Measurements from ENCODE around the gene TFPI. TPM values are rescaled to one million over a fixed set of nuclear protein-coding genes. Genes with fewer than 3 reads are reported as not detected.

The TFPI gene
- total RNA-seq, 1 donor from 2014 or later = 155 TPM

DNA sequence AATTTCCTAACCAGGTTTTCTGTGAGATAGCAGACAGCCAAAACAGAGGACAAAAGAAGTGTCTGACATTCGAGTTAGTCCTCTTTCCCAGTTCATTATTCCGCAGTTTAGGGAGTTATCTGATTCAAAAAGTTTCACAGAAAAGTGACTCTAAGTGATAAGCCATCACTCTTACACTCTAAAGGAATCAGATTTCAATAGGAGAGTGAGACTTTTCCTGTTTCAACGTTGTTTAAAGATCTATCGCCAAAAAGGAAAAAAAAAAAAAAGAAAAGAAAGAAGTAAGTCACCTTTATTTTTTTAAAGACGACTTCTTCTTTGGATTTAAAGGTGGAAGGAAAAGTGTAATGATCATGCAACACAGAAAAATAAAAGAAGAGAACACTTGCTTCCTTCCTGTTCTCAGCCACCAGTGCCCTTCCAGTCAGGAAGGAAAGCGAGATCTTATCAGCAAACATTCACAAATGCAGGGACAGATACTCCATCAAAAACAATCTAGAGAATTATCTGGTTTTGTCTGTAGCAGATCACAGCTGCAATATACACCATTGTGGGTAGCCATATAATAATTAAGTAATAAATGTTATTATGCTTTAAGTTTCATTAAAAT, 49.8 kb downstream of the TFPI start:
- DNase-seq (ENCODE audit: low read depth) = no peak

GRCh38 chr2:187503700-187504099, 50.5 kb downstream of the TFPI start:
- DNase-seq (ENCODE audit: low read depth) = no peak

DNA sequence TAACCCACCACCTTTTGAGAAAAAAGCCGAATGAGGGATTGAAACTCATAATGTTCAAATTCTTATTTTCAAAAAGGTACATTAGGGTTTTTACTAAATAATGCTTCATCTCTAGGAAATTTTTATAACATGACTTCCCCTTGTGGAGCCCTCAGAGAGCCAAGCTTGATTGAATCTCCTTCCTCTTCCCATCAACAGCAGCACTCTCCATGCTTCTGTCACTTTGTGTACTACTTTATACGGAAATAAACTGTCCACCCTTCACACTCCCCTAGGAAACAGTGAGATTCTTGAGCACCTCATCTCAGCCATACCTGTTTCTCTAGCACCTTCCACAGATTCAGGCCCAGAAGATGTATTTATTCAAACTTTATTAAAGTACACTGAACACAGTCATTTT, 51.8 kb downstream of the TFPI start:
- no peak for DNase-seq (ENCODE audit: low read depth)

DNA sequence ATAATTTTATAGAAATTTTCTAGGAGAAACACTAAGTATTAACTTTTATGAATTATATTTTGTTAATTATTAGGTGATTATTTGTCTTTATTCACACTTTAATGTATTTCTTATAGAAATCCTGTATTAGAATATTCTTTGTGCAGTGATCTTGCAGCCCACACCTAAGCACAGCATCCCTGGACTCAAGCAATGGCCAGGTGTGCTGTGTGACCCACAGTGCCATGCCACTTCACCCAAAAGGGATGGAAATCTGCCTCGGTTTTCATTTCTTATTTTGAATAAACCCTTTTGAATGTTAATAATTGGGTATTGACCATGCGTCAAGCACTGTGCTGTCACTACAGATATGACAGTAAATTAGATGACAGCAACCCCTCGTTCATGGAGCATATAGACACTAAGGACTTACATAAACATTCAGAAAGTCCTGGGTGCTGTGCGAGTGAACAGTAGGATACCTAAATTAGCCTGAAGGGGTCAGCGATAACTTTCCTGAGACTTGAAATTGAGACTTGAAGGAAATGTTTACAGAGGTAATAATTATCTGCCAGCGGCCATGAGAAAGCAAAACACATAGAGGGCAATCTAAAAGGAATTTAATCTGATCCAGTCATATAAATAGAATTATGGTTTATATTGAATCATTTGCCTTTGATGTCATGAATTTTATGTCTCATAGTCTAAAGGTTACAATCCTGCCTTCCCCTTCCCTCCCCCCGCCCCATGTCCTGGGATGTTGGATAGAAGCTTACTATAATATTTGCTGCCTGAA, 53.5 kb downstream of the TFPI start:
- peak; percentile 44 for DNase-seq (ENCODE audit: low read depth)

DNA sequence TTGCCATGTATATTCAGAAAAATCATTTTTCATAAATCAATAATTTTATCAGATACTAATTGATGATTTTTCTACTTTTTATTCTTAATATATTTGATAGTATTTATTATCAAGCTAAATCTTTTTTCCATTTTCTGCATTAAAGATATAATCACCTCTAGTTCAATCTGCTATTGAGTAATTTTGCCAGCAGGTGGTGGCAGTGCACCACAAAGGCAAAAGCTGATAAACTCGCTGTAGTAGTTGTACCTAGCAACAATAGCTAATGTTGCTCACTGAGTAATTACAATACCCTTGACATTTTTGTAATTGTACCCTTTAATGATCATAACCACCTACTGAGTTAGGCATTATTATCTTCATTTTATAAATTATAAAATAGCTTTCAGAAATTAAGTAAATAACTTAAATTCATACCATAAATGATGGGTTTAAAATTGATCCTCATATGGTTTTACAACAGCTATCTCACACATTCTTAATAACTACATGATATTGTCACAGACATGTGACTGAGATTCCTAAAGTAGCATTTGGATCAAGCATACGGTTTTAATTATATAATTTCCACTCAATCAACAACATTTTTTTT, 54.2 kb downstream of the TFPI start:
- peak; percentile 62 for DNase-seq (ENCODE audit: low read depth)

DNA sequence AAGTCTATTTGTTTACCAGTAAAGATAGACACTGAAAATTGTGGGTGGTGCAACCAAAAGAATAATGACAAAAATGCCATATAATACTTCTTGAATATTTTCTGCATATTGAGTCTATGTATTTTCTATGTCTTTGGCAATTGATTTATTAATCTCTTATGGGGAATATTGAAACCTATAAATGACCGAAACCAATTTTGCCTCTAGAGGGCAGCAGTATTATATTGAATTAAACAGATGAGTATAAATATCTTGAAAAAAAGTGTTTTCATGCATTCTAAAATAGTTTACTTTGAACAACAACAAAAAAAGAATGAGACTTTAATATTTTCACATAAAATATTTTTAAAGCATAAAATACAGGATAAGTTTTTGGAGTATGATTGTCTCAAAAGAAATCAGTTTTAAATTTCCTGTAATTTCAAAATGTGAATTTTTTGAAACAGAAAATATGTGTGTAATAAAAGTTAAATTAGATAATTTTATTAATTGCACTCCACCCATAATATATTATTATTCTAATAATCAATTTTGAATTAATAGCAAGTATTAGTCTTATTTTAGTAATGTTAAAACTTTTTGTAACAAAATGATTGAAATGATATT, 56.3 kb downstream of the TFPI start:
- DNase-seq (ENCODE audit: low read depth) = peak; percentile 20

DNA sequence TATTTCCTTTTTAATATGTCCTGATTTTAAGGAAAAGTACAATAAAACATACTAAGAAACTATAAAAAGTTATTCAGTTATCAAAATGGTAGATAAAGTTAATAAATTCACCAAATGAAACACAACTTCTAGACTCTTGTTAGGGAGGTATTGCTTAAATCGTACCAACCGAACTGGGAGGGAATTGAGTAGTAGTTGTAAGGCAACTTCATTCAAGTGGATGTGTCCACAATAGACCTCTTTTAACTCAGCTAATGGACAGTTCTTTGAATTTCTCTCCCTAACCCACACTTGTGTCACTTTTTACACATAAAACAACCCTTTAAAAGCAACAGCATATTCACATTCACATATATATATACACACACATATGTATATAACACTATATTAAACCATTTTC, 57.1 kb downstream of the TFPI start:
- no peak for DNase-seq (ENCODE audit: low read depth)

- DNase-seq (ENCODE audit: low read depth) = no peak
These were observed 58.9 kb downstream of the TFPI start for GRCh38 chr2:187495324-187495723.

- DNase-seq (ENCODE audit: low read depth) = no peak
These were observed 60.2 kb downstream of the TFPI start for GRCh38 chr2:187493877-187494568.

GRCh38 chr2:187493180-187493579, 61.1 kb downstream of the TFPI start:
- no peak for DNase-seq (ENCODE audit: low read depth)

GRCh38 chr2:187486241-187486640, 68.0 kb downstream of the TFPI start:
- no peak for DNase-seq (ENCODE audit: low read depth)

- no peak for DNase-seq (ENCODE audit: low read depth)
These were observed 68.7 kb downstream of the TFPI start for GRCh38 chr2:187485523-187485922.

- DNase-seq (ENCODE audit: low read depth) = no peak
These were observed 70.7 kb downstream of the TFPI start for GRCh38 chr2:187483537-187483936.

GRCh38 chr2:187482796-187483195, 71.4 kb downstream of the TFPI start:
- no peak for DNase-seq (ENCODE audit: low read depth)

- no peak for DNase-seq (ENCODE audit: low read depth)
These were observed 72.7 kb downstream of the TFPI start for GRCh38 chr2:187481543-187481942.

DNA sequence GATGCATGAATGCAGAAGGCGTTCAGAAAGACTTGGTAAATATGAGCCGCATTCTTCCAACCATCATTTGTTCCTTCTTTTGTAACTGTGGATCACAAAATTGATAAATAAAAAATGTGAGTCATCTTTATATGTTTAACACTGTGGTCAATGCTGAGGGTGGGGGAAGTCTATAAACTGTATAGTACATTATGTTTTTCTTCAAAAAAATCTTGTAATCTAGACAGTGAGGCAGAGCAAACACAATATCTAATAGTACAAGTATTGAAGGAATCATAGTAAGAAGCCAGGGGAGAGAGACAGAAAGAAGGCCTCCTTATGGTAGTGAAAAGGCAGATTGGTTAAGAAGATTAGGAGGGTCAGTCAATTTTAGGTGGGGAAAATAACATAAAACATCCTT, 75.5 kb downstream of the TFPI start:
- no peak for DNase-seq (ENCODE audit: low read depth)

DNA sequence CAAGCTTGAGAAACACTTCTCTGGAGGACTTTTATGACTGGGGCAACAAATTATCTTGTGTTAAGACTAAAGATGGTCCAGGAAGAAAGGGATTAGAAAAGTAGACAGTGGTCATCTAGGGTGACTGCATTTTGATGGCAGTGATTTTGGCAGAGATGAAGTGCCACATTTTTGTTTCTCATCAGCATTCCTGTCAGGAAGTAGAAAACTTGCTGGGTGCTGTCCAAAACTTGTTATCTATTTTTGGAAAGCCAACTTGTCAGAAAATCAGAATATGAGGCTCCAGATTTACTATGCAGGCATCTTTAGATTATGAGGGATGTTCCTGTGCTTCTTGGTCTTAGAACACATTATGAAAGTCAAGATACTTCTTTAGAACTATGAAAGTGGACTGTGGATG, 77.2 kb downstream of the TFPI start:
- no peak for DNase-seq (ENCODE audit: low read depth)

- DNase-seq (ENCODE audit: low read depth) = no peak
These were observed 78.6 kb downstream of the TFPI start for GRCh38 chr2:187475499-187476248.

- no peak for DNase-seq (ENCODE audit: low read depth)
These were observed 83.5 kb downstream of the TFPI start for GRCh38 chr2:187470698-187471097.

DNA sequence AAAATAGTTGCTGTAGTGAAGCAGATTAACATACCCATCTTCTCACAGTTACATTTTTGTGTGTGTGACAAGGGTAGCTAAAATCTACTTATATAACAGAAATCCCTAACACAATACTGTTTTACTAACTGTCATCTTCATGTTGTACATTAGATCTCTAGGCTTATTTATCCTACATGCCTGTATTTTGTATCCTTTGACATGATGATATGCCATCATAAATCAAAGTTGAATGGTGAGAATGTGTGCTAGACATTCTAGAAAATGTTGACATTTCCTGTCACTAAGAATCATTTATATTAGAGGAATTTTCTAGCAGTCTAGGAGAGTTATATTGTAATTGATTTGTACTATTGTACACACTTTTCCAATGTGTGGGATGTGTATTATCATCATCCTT, 84.7 kb downstream of the TFPI start:
- DNase-seq (ENCODE audit: low read depth) = no peak

- no peak for DNase-seq (ENCODE audit: low read depth)
These were observed 86.0 kb downstream of the TFPI start for GRCh38 chr2:187468262-187468661.
